Dedifferentiated amniotic fluid mesenchymal stem cell (primary cell): ENCODE measurements around the gene PPP2R3C.
"Not testable (repeated sequence)": the region's sequence is repeated elsewhere in the genome, so short reads cannot be mapped to it uniquely, and the experiment has no call there.

Experiments
- DNase-seq: peaks from one replicate; pipeline ENCODE4 v3.0.0-alpha.2; 2016; ENCODE audit errors: extremely low spot score

PPP2R3C gene

DNA sequence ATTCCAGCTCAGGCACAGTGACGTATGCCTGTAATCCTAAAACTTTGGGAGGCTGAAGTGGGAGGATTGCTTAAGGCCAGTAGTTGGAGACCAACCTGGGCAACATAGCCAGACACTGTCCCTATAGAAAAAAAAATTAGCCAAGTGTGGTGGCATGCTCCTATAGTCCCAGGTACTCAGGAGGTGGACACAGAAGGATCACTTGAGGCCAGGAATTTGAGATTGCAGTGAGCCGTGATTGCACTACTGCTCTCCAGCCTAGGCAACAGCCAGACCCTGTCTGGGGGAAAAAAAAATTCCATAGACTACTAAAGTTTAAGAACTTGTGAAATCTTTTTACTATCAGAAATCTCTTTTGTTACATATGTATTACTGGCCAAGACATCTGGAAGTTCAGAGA, 69.2 kb downstream of the PPP2R3C start:
- no peak for DNase-seq

- DNase-seq = peak; percentile 63
Observed at GRCh38 chr14:35051796-35052195, 70.0 kb downstream of the PPP2R3C start.

GRCh38 chr14:35050652-35051051, 71.1 kb downstream of the PPP2R3C start:
- peak; percentile 67 for DNase-seq

GRCh38 chr14:35047976-35048513, 73.7 kb downstream of the PPP2R3C start:
- DNase-seq = no peak

GRCh38 chr14:35046751-35047536, 74.8 kb downstream of the PPP2R3C start:
- peak; percentile 14 for DNase-seq

- peak; percentile 89 for DNase-seq
Observed at GRCh38 chr14:35046048-35046750, 75.6 kb downstream of the PPP2R3C start, which contains the start of gene FAM177A1. FAM177A1 (plus strand) TSS chr14:35046272; CDS start chr14:35046464, 192 bp downstream.

DNA sequence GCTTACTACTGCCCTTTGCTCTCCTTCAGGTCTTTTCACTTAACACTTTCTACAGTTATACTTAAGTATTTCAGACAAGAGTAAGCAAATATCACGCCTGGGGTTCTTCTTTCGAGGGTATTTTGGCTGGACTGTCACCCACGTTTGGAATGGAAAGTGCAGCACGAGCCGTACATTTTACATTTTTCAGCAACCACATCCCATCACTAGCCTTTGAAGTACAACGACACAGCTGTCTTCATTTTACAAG, 76.1 kb downstream of the PPP2R3C start:
- no peak for DNase-seq

DNA sequence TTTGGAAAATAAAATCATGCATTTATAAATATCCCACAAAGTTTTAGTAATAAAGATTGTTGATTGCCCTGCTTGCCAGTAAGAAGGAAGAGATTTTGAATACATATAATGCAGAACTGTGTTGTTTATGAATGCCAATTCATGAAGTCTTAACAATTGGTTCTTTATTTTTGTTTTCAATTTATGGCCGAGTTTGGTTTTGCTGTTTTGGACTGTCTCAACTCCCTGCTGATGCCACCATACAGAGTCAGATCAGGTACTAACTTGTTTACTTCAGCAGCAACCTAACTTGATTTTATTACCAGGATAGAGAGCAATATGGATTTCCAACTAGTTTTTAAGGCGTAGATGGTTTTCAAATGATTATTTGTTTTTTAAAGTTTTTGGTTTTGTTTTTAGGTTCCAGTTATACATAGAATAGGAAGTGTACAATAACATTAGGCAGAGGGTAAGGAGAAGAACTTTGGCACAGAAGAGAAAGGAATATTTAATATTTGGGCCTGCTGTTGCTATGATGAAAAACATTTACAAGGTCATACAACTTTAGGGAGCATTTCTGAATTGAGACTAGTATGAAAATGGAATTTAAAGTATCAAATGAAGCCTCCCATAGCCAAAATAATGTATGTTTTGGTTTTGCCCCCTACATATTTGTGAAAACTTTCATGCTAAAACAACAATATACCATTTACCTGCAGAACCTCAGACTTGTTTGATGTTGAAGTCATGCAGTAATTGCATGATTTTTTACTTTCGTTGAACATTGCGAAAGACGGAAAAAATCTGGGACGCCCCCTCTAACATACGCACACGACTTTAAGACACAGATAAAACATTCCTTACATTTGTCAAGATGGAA, 76.6 kb downstream of the PPP2R3C start:
- peak; percentile 22 for DNase-seq

DNA sequence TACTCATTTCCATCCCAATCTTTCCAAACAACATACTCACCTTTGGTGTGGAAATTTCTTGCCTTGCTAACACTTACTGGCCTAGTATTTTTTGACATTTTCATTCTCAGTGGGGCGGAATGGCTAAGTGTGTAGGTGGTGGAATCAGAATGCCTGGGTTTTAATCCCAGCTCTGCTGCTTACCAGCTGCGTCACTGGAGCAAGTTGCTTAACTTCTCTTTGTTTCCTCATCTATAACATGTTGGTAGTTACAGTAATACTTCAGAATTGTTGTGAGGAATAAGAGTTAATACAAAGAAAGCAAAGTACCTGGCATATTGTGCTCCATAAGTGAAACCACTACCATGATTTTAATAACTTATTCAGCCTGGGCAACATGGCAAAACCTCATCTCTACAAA, 78.7 kb downstream of the PPP2R3C start:
- no peak for DNase-seq

- DNase-seq = no peak
Observed at GRCh38 chr14:35042632-35043031, 79.2 kb downstream of the PPP2R3C start.

DNA sequence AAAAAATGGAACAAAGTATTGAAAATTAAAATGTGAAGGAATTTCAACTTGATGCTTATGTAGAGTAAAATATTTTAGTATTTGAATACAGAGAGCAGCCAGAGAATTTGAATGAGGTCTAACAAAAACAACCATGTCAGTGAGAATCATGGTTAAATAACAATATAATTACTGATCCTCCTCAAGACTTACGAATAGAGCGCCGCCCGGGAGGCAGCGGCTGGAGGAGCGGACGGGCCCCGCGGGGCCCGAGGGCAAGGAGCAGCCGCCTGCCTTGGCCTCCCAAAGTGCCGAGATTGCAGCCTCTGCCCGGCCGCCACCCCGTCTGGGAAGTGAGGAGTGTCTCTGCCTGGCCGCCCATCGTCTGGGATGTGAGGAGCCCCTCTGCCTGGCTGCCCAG, 83.5 kb downstream of the PPP2R3C start:
- DNase-seq = not testable (repeated sequence)
